PC-9 (cell line): ENCODE data around the gene CD22. TPM values are rescaled to one million over a fixed set of nuclear protein-coding genes. Genes with fewer than 3 reads are reported as not detected.

Experiments used
- BruUV-seq: library from RNA; stranded (reverse); fragments of 400-500 nt; replicated peaks from 2 replicates; lab custom pipeline; 2021; lab: Mats Ljungman, UMichigan
- CTCF ChIA-PET: fragments of 300-600 bp; sonication (Branson Sonifier 250); formaldehyde crosslinking; loops from one replicate; lab custom pipeline; 2022; ENCODE audit warnings: antibody characterized with exemption; lab: Charles Lee
- POLR2A ChIA-PET: fragments of 300-600 bp; sonication (Branson Sonifier 250); formaldehyde crosslinking; loops from one replicate; lab custom pipeline; 2022; ENCODE audit warnings: antibody characterized with exemption; ENCODE audit not compliant: unreplicated experiment; lab: Charles Lee
- DNase-seq, 2 experiments: peaks; one replicate each; pipeline versions ENCODE4 v3.0.0 to v3.0.0-alpha.2; 2015 to 2022; ENCODE audit warnings: mixed read lengths in 1 of 2
- H2AFZ ChIP-seq: fragments of 200-600 bp; sonication (generic); 2 replicates; pipeline ENCODE4 v1.8.1; 2017; ENCODE audit warnings: antibody characterized with exemption
- H3F3A ChIP-seq: fragments of 200-600 bp; sonication (generic); 2 replicates; pipeline ENCODE4 v1.8.1; 2017; ENCODE audit warnings: antibody characterized with exemption, mild to moderate bottlenecking, low read depth; ENCODE audit not compliant: insufficient read depth
- H3K27ac ChIP-seq: fragments of 200-600 bp; sonication (generic); 2 replicates; pipeline ENCODE4 v1.6.1; 2016; ENCODE audit warnings: mixed run types
- H3K27me3 ChIP-seq: fragments of 200-600 bp; sonication (generic); 2 replicates; pipeline ENCODE4 v1.6.1; 2016; ENCODE audit warnings: low read depth, mixed run types; ENCODE audit not compliant: insufficient read depth
- H3K36me3 ChIP-seq: fragments of 200-600 bp; sonication (generic); 2 replicates; pipeline ENCODE4 v1.6.1; 2016; ENCODE audit warnings: low read depth, mixed run types
- H3K4me1 ChIP-seq: fragments of 200-600 bp; sonication (generic); replicated peaks from 2 replicates; pipeline ENCODE4 v1.6.1; 2016; ENCODE audit warnings: mixed run types; ENCODE audit not compliant: insufficient read depth
- H3K4me2 ChIP-seq: fragments of 200-600 bp; sonication (generic); 2 replicates; pipeline ENCODE4 v1.6.1; 2017; ENCODE audit warnings: mixed run types
- H3K4me3 ChIP-seq: fragments of 200-600 bp; sonication (generic); 2 replicates; pipeline ENCODE4 v1.6.1; 2016; ENCODE audit warnings: mixed run types
- H3K79me2 ChIP-seq: fragments of 200-600 bp; sonication (generic); 2 replicates; pipeline ENCODE4 v1.6.1; 2017; ENCODE audit warnings: low read depth, mixed run types
- H3K9me2 ChIP-seq: fragments of 200-600 bp; sonication (generic); 2 replicates; pipeline ENCODE4 v1.8.1; 2017; ENCODE audit warnings: mild to moderate bottlenecking; ENCODE audit not compliant: insufficient read depth
- H3K9me3 ChIP-seq: fragments of 200-600 bp; sonication (generic); 2 replicates; pipeline ENCODE4 v1.8.1; 2016; ENCODE audit warnings: low read depth; ENCODE audit not compliant: insufficient read depth
- H4K20me1 ChIP-seq: fragments of 200-600 bp; sonication (generic); 2 replicates; pipeline ENCODE4 v1.8.1; 2017; ENCODE audit not compliant: insufficient read depth
- CTCF ChIP-seq: fragments of 200-600 bp; sonication (generic); conservative IDR thresholded peaks from 2 replicates; pipeline ENCODE4 v1.6.1; 2017; ENCODE audit warnings: mixed run types, antibody characterized with exemption, mild to moderate bottlenecking, moderate library complexity
- EZH2 ChIP-seq: fragments of 200-600 bp; sonication (generic); IDR thresholded peaks from 2 replicates; pipeline ENCODE4 v1.8.0; 2017; ENCODE audit warnings: antibody characterized with exemption, low read depth
- intact Hi-C: fragments of 100-400 bp; cut with micrococcal nuclease; formaldehyde crosslinking; loops from one replicate; pipeline ENCODE4 v1.10.0; 2022; ENCODE audit not compliant: unreplicated experiment
- total RNA-seq: library from RNA; stranded (reverse); gene quantifications from 2 replicates; pipeline ENCODE4 v1.2.3, GENCODE V29; 2021

The CD22 gene
- total RNA-seq, 1 experiment from 2014 or later: 29.8 TPM

GRCh38 chr19:35294328-35294727 lies 34.7 kb upstream of the CD22 start:
- H3K27ac ChIP-seq: no peak overlapping the region
- no peaks in the 10 kb centered on the region for H4K20me1 ChIP-seq
- DNase-seq: no peak
- no TSS peak for BruUV-seq
- no peaks in the 10 kb centered on the region for H3K9me2 ChIP-seq
- H3K9me3 ChIP-seq: no peaks in the 10 kb centered on the region
- no peak overlapping the region for H3K4me2 ChIP-seq
- peaks cover 37% of the 10 kb centered on the region for H3F3A ChIP-seq
- intact Hi-C loops: no loop called here
- H3K4me1 ChIP-seq: peaks cover 6% of the 10 kb centered on the region; the same call in 1 of the 2 replicates
- TF ChIP-seq EZH2: no peak
- no peak for TF ChIP-seq CTCF
- ChIA-PET CTCF (interaction anchor here (0.5 to 0.6 kb wide), 2 partner anchors 59 to 153 kb away, joined by 6 to 7 read pairs; no protein-coding TSS in a partner anchor), POLR2A (interaction anchor here (0.6 kb wide), 1 partner anchor 237 kb away, joined by 3 read pairs; no protein-coding TSS in a partner anchor)
- H3K4me3 ChIP-seq: no peak overlapping the region
- no peaks in the 10 kb centered on the region for H3K79me2 ChIP-seq
- H3K27me3 ChIP-seq: 0 out of 2 replicates have a peak, but pooled peaks cover 3% of the 10 kb centered on the region
- H2AFZ ChIP-seq: no peak overlapping the region
- H3K36me3 ChIP-seq: no peaks in the 10 kb centered on the region

GRCh38 chr19:35294859-35295791 lies 33.9 kb upstream of the CD22 start:
- ChIA-PET POLR2A (no interaction called here), CTCF (interaction anchor here (0.5 to 0.7 kb wide), 2 partner anchors 11 to 154 kb away, joined by 6 to 9 read pairs; no protein-coding TSS in a partner anchor)
- no peaks in the 10 kb centered on the region for H4K20me1 ChIP-seq
- H3K27ac ChIP-seq: no peak overlapping the region
- peaks cover 37% of the 10 kb centered on the region for H3F3A ChIP-seq
- no peak overlapping the region for H2AFZ ChIP-seq
- no peak overlapping the region for H3K4me2 ChIP-seq
- 0 out of 2 replicates have a peak, but pooled peaks cover 3% of the 10 kb centered on the region for H3K27me3 ChIP-seq
- DNase-seq: no peak
- H3K9me2 ChIP-seq: no peaks in the 10 kb centered on the region
- H3K79me2 ChIP-seq: no peaks in the 10 kb centered on the region
- no TSS peak for BruUV-seq
- no peaks in the 10 kb centered on the region for H3K9me3 ChIP-seq
- no peaks in the 10 kb centered on the region for H3K4me1 ChIP-seq
- no peaks in the 10 kb centered on the region for H3K36me3 ChIP-seq
- intact Hi-C loops: no loop called here
- TF ChIP-seq CTCF (no peak), EZH2 (no peak)
- H3K4me3 ChIP-seq: no peak overlapping the region

- CTCF ChIA-PET: no interaction called here
- BruUV-seq: no TSS peak
- no peaks in the 10 kb centered on the region for H3K79me2 ChIP-seq
- intact Hi-C loops: no loop called here
- no peak overlapping the region for H3K4me2 ChIP-seq
- H3K9me3 ChIP-seq: no peaks in the 10 kb centered on the region
- H4K20me1 ChIP-seq: no peaks in the 10 kb centered on the region
- TF ChIP-seq CTCF: no peak
- TF ChIP-seq EZH2: no peak
- peaks cover 37% of the 10 kb centered on the region for H3F3A ChIP-seq
- H3K4me1 ChIP-seq: no peaks in the 10 kb centered on the region
- no peak for DNase-seq
- H3K4me3 ChIP-seq: no peak overlapping the region
- no peaks in the 10 kb centered on the region for H3K36me3 ChIP-seq
- H3K9me2 ChIP-seq: no peaks in the 10 kb centered on the region
- POLR2A ChIA-PET: interaction anchor here (0.5 to 0.6 kb wide), 2 partner anchors 28 to 191 kb away, joined by 3 to 8 read pairs; no protein-coding TSS in a partner anchor
- 0 out of 2 replicates have a peak, but pooled peaks cover 3% of the 10 kb centered on the region for H3K27me3 ChIP-seq
- no peak overlapping the region for H2AFZ ChIP-seq
- H3K27ac ChIP-seq: no peak overlapping the region
Observed at GRCh38 chr19:35295792-35296462, 33.1 kb upstream of the CD22 start.
